Mesendoderm (in vitro differentiated cells): ENCODE results near the gene RAP2B.

Source experiments
- DNase-seq: peaks from one replicate; pipeline ENCODE4 v3.0.0; 2013
- H2AK5ac ChIP-seq: 2 replicates; pipeline ENCODE4 v1.6.1; 2013; ENCODE audit warnings: low read length, inconsistent platforms
- H2BK120ac ChIP-seq: 2 replicates; pipeline ENCODE4 v1.6.1; 2013; ENCODE audit warnings: low read depth, mild to moderate bottlenecking, low read length, moderate library complexity, mixed read lengths
- H2BK15ac ChIP-seq: replicated peaks from 2 replicates; pipeline ENCODE4 v1.6.1; 2013; ENCODE audit warnings: low read depth, mild to moderate bottlenecking, moderate library complexity
- H2BK5ac ChIP-seq: 2 replicates; pipeline ENCODE4 v1.6.1; 2013; ENCODE audit warnings: low read length, inconsistent platforms
- H3K18ac ChIP-seq: 2 replicates; pipeline ENCODE4 v1.6.1; 2013; ENCODE audit warnings: mild to moderate bottlenecking, low read length, mixed read lengths
- H3K23ac ChIP-seq: one replicate; pipeline ENCODE4 v1.6.1; 2013; ENCODE audit warnings: low read length
- H3K27ac ChIP-seq: 2 replicates; pipeline ENCODE4 v1.5.1; 2013; ENCODE audit warnings: low read depth, mild to moderate bottlenecking, inconsistent platforms, low read length, moderate library complexity
- H3K27me3 ChIP-seq: 2 replicates; pipeline ENCODE4 v1.6.1; 2013; ENCODE audit warnings: low read length, control low read depth, mild to moderate bottlenecking, inconsistent platforms; ENCODE audit not compliant: insufficient read depth, poor library complexity
- H3K36me3 ChIP-seq: 2 replicates; pipeline ENCODE4 v1.6.1; 2013; ENCODE audit warnings: low read length, inconsistent platforms; ENCODE audit not compliant: control insufficient read depth, insufficient read depth
- H3K4ac ChIP-seq: one replicate; pipeline ENCODE4 v1.6.1; 2013; ENCODE audit warnings: low read depth, mild to moderate bottlenecking, low read length, moderate library complexity
- H3K4me1 ChIP-seq: 2 replicates; pipeline ENCODE4 v1.6.1; 2013; ENCODE audit warnings: low read depth, low read length, inconsistent platforms; ENCODE audit not compliant: control insufficient read depth
- H3K4me2 ChIP-seq: 2 replicates; pipeline ENCODE4 v1.6.1; 2013; ENCODE audit warnings: low read length
- H3K4me3 ChIP-seq: 2 replicates; pipeline ENCODE4 v1.5.1; 2013; ENCODE audit warnings: mild to moderate bottlenecking, low read length
- H3K56ac ChIP-seq: one replicate; pipeline ENCODE4 v1.6.1; 2013; ENCODE audit warnings: low read length
- H3K79me1 ChIP-seq: 2 replicates; pipeline ENCODE4 v1.6.1; 2013; ENCODE audit warnings: low read length, inconsistent platforms
- H3K79me2 ChIP-seq: 2 replicates; pipeline ENCODE4 v1.6.1; 2013; ENCODE audit warnings: mild to moderate bottlenecking, low read length; ENCODE audit not compliant: control insufficient read depth, insufficient read depth
- H3K9ac ChIP-seq: 2 replicates; pipeline ENCODE4 v1.6.1; 2013; ENCODE audit warnings: low read length, inconsistent platforms
- H4K5ac ChIP-seq: one replicate; pipeline ENCODE4 v1.6.1; 2013; ENCODE audit warnings: low read length
- H4K8ac ChIP-seq: one replicate; pipeline ENCODE4 v1.6.1; 2013; ENCODE audit warnings: low read depth, mild to moderate bottlenecking, control low read depth, low read length, moderate library complexity
- WGBS: extraction: QIAGEN DNeasy Blood & Tissue Kit; methylation state at CpG from one replicate; pipeline ENCODE4 v1.1.7; 2013; ENCODE audit warnings: low lambda C conversion rate, missing lambda C conversion rate; ENCODE audit not compliant: insufficient coverage; ENCODE audit errors: extremely low coverage; 5-methylcytosine and 5-hydroxymethylcytosine counted together

RAP2B gene

GRCh38 chr3:153173758-153174516, 11.9 kb downstream of the RAP2B start:
- H3K79me2 ChIP-seq, result no peaks in the 10 kb centered on the region
- H3K4me1 ChIP-seq, result peaks cover 3% of the 10 kb centered on the region
- H3K4me3 ChIP-seq, result no peak overlapping the region
- H2AK5ac ChIP-seq, result no peak overlapping the region
- H2BK5ac ChIP-seq, result no peak overlapping the region
- no peak overlapping the region for H3K23ac ChIP-seq
- no CpG with 5 or more reads among the region's 6 CpGs for WGBS
- H3K27me3 ChIP-seq, result no peaks in the 10 kb centered on the region
- peak; percentile 81 for DNase-seq
- no peak overlapping the region for H4K8ac ChIP-seq
- H3K4ac ChIP-seq, result no peak overlapping the region
- no peak overlapping the region for H4K5ac ChIP-seq
- no peak overlapping the region for H3K18ac ChIP-seq
- no peaks in the 10 kb centered on the region for H3K36me3 ChIP-seq
- H3K56ac ChIP-seq, result no peak overlapping the region
- H2BK120ac ChIP-seq, result no peak overlapping the region
- H3K4me2 ChIP-seq, result no peak overlapping the region
- H2BK15ac ChIP-seq, result no peak overlapping the region
- no peak overlapping the region for H3K27ac ChIP-seq
- no peak overlapping the region for H3K9ac ChIP-seq
- H3K79me1 ChIP-seq, result no peaks in the 10 kb centered on the region

DNA sequence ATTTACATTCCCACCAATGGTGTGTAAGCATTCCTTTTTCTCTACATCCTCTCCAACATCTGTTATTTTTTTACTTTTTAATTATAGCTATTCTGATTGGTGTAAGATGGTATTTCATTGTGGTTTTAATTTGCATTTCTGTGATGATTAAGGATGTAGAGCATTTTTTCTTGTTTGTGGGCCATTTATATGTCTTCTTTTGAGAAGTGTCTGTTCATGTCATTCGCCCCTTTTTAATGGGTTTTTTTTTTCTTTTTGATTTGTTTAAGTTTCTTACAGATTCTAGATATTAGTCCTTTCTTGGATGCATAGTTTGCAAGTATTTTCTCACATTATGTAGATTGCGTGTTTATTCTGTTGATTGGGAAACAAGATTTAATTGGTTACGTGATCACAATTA, 14.2 kb downstream of the RAP2B start:
- H2AK5ac ChIP-seq, result no peak overlapping the region
- no peak overlapping the region for H3K4me3 ChIP-seq
- no peak overlapping the region for H4K5ac ChIP-seq
- no peak for DNase-seq
- H3K18ac ChIP-seq, result no peak overlapping the region
- H2BK120ac ChIP-seq, result no peak overlapping the region
- no peak overlapping the region for H3K56ac ChIP-seq
- H2BK5ac ChIP-seq, result no peak overlapping the region
- no peak overlapping the region for H3K23ac ChIP-seq
- H4K8ac ChIP-seq, result no peak overlapping the region
- no CpG with 5 or more reads among the region's 3 CpGs for WGBS
- H3K36me3 ChIP-seq, result no peaks in the 10 kb centered on the region
- no peaks in the 10 kb centered on the region for H3K79me1 ChIP-seq
- H3K4ac ChIP-seq, result no peak overlapping the region
- no peak overlapping the region for H2BK15ac ChIP-seq
- H3K27me3 ChIP-seq, result no peaks in the 10 kb centered on the region
- H3K4me2 ChIP-seq, result no peak overlapping the region
- no peak overlapping the region for H3K9ac ChIP-seq
- no peaks in the 10 kb centered on the region for H3K79me2 ChIP-seq
- no peak overlapping the region for H3K27ac ChIP-seq
- peaks cover 3% of the 10 kb centered on the region for H3K4me1 ChIP-seq

DNA sequence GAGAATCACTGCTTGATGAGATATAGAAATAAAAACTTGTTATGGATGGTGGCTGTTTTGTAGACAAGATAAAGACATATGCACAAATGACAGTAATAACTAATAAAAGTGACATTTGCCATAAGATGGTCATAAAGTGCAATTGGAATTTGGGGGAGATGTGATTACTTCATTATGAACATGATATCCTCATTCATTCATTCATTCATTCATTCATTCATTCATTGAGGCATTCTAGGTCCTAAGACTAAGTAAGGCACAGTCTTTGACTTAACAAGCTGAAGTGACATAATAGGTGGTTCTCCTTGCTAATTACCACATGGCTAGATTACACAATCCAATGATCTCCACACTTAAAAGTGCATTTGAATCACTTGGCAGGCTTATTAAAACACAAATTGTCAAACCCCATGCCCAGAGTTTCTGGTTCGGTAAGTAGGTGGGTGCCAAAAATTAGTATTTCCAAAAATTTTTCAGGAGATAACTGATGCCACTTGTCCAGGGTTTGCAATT, 18.9 kb downstream of the RAP2B start:
- Histone ChIP-seq H4K5ac (no peak overlapping the region), H2BK15ac (no peak overlapping the region), H4K8ac (no peak overlapping the region), H3K79me1 (no peaks in the 10 kb centered on the region), H3K9ac (no peak overlapping the region), H3K27ac (no peak overlapping the region), H3K4me1 (no peaks in the 10 kb centered on the region), H3K56ac (no peak overlapping the region), H2BK5ac (no peak overlapping the region), H3K23ac (no peak overlapping the region), H3K18ac (no peak overlapping the region), H3K4me2 (no peak overlapping the region), H2AK5ac (no peak overlapping the region), H3K36me3 (no peaks in the 10 kb centered on the region), H3K79me2 (no peaks in the 10 kb centered on the region), H3K4ac (no peak overlapping the region), H2BK120ac (no peak overlapping the region), H3K4me3 (no peak overlapping the region), H3K27me3 (no peaks in the 10 kb centered on the region)
- WGBS, result no CpG with 5 or more reads among the region's 1 CpG
- DNase-seq, result no peak

DNA sequence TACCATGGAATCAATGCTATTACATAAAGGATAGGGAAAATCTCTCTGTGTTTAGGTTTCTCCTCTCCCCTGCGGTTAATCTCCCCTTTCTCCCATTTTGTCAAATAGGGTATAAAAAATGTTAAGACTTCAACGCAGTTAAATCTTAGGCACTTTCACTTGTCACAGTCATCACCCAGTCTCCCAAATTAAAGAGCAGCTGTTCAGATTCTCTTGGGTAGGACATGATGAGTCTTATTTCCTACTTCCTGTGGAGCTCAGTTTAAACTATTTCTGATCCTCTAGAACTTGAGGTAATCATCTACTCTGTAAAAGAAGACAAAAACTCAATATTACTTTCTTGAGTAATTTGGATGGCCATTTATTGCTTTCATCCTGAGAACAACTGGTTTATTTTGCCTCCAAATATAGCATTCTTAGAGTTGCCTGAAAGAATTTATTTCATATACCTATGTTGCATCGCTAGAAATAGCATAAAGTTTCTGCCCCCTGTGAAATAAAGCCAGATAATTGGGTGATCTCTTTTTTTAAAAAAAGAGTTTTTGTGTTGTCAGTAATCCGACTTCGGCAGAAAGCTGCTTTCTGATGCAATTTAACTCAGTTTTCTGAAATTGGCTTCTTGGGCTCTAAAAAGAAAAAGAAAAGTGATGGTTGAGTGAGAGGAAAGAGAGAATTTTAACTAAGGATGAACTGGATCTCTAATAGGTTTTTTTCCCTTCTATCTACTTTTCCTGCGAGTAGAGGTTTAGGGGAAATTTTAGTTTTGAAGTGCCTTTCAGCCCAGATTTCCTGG, 20.7 kb downstream of the RAP2B start:
- H3K9ac ChIP-seq, result no peak overlapping the region
- WGBS, result no CpG with 5 or more reads among the region's 6 CpGs

GRCh38 chr3:153190923-153191322, 28.9 kb downstream of the RAP2B start:
- Histone ChIP-seq H3K9ac (no peak overlapping the region), H3K18ac (no peak overlapping the region), H2AK5ac (no peak overlapping the region), H4K8ac (no peak overlapping the region), H3K4me2 (no peak overlapping the region), H3K23ac (no peak overlapping the region), H3K36me3 (no peaks in the 10 kb centered on the region), H3K4ac (no peak overlapping the region), H3K4me1 (no peaks in the 10 kb centered on the region), H3K56ac (no peak overlapping the region), H3K27me3 (no peaks in the 10 kb centered on the region), H2BK120ac (no peak overlapping the region), H3K4me3 (no peak overlapping the region), H2BK5ac (no peak overlapping the region), H3K79me2 (no peaks in the 10 kb centered on the region), H2BK15ac (no peak overlapping the region), H3K79me1 (no peaks in the 10 kb centered on the region), H3K27ac (no peak overlapping the region), H4K5ac (no peak overlapping the region)
- 100% methylated on average over 1 of the region's 2 CpGs for WGBS
- no peak for DNase-seq

More for the DNA sequence above, 20.7 kb downstream of the RAP2B start:
- Histone ChIP-seq H2BK5ac (no peak overlapping the region), H3K27me3 (no peaks in the 10 kb centered on the region), H2BK120ac (no peak overlapping the region), H3K79me2 (no peaks in the 10 kb centered on the region), H4K8ac (no peak overlapping the region), H2AK5ac (no peak overlapping the region), H3K4me2 (no peak overlapping the region), H3K27ac (no peak overlapping the region), H2BK15ac (no peak overlapping the region), H3K23ac (no peak overlapping the region), H3K79me1 (no peaks in the 10 kb centered on the region), H3K36me3 (no peaks in the 10 kb centered on the region), H3K4me3 (no peak overlapping the region), H3K4me1 (no peaks in the 10 kb centered on the region), H4K5ac (no peak overlapping the region), H3K56ac (no peak overlapping the region), H3K4ac (no peak overlapping the region), H3K18ac (no peak overlapping the region)
- DNase-seq, result no peak
